HepG2 (cell line): ENCODE data around the gene TEDC1. TPM values are rescaled to one million over a fixed set of nuclear protein-coding genes. Genes with fewer than 3 reads are reported as not detected.
A peak's percentile ranks its signal among the peaks of the same experiment; 100 is the strongest.

Source experiments
- ATAC-seq: fragments of 200-7000 bp; cut with Tn5 transposase; 3 replicates; pipeline ENCODE4 v1.9.1; 2020; ENCODE audit warnings: mild to moderate bottlenecking, moderate library complexity
- BruUV-seq: library from RNA; stranded (reverse); fragments of 400-500 nt; replicated peaks from 2 replicates; lab custom pipeline; 2021; lab: Mats Ljungman, UMichigan
- CTCF ChIA-PET: fragments of 300-600 bp; formaldehyde crosslinking; extraction: SDS; loops from one replicate; lab custom pipeline; 2021; ENCODE audit warnings: low total read pairs, inconsistent platforms, low intra/inter-chr PET ratio; lab: Yijun Ruan, JAX
- POLR2A ChIA-PET: fragments of 350-600 bp; sonication (Branson Sonifier 250); formaldehyde crosslinking; loops from one replicate; lab custom pipeline; 2020; ENCODE audit warnings: antibody characterized with exemption, inconsistent platforms; lab: Yijun Ruan, JAX
- DNase-seq: peaks from one replicate; pipeline ENCODE4 v3.0.0-alpha.2; 2015; ENCODE audit warnings: low spot score
- FAIRE-seq: peaks from 3 replicates; lab custom pipeline; 2011; peaks lifted over from hg19 to GRCh38; lab: Jason Lieb, UNC
- H2AFZ ChIP-seq: one replicate; pipeline ENCODE4 v1.6.1; 2011; ENCODE audit warnings: low read length, inconsistent platforms
- H3K27ac ChIP-seq: fragments of 300-600 bp; 3 replicates; pipeline ENCODE4 v1.8.0; 2011; ENCODE audit warnings: mixed run types, mild to moderate bottlenecking, mixed read lengths, low read length, inconsistent platforms; ENCODE audit not compliant: insufficient read depth; ENCODE audit errors: extremely low read length
- H3K27me3 ChIP-seq, 2 experiments: fragments of 200-600 bp in 1 of 2; 2 replicates in 1 of 2; 3 replicates in 1 of 2; pipeline versions ENCODE4 v1.6.0 to v1.8.0; 2011; ENCODE audit warnings: low read length in 2 of 2, mild to moderate bottlenecking in 2 of 2, moderate library complexity in 2 of 2, inconsistent platforms in 1 of 2; ENCODE audit not compliant: insufficient read depth in 2 of 2, control insufficient read depth in 1 of 2
- H3K36me3 ChIP-seq, 2 experiments: fragments of 200-600 bp in 1 of 2; replicated peaks in 1 of 2; 2 replicates in 1 of 2; 3 replicates in 1 of 2; pipeline versions ENCODE4 v1.5.1 to v1.8.0; 2011; ENCODE audit warnings: low read length in 2 of 2, inconsistent platforms in 1 of 2; ENCODE audit not compliant: insufficient read depth in 2 of 2, control insufficient read depth in 1 of 2
- H3K4me1 ChIP-seq: 2 replicates; pipeline ENCODE4 v1.5.1; 2012; ENCODE audit warnings: low read length, inconsistent platforms; ENCODE audit not compliant: insufficient read depth
- H3K4me2 ChIP-seq: 2 replicates; pipeline ENCODE4 v1.6.0; 2011; ENCODE audit warnings: low read depth, low read length, inconsistent platforms
- H3K4me3 ChIP-seq, 3 experiments: fragments of 200-600 bp in 1 of 3; sonication (generic), shearing (Covaris generic) in 1 of 3; replicated peaks in 1 of 3; 2 replicates each; pipeline ENCODE4 v1.5.1; 2011 to 2016; ENCODE audit warnings: low read length in 3 of 3, inconsistent platforms in 2 of 3, low read depth in 2 of 3, mild to moderate bottlenecking in 2 of 3, control low read depth in 1 of 3, mixed read lengths in 1 of 3; ENCODE audit not compliant: insufficient read depth in 1 of 3
- H3K79me2 ChIP-seq: one replicate; pipeline ENCODE4 v1.6.1; 2011; ENCODE audit warnings: low read length, inconsistent platforms; ENCODE audit not compliant: insufficient read depth
- H3K9ac ChIP-seq: 2 replicates; pipeline ENCODE4 v1.6.0; 2011; ENCODE audit warnings: mild to moderate bottlenecking, low read depth, low read length, inconsistent platforms; ENCODE audit not compliant: insufficient read depth
- H3K9me3 ChIP-seq: 2 replicates; pipeline ENCODE4 v1.5.1; 2012; ENCODE audit warnings: mild to moderate bottlenecking, low read length
- H4K20me1 ChIP-seq: 2 replicates; pipeline ENCODE4 v1.6.0; 2011; ENCODE audit warnings: inconsistent platforms, mild to moderate bottlenecking, low read length, moderate library complexity; ENCODE audit not compliant: insufficient read depth
- BRF2 ChIP-seq: sonication (generic); formaldehyde crosslinking; IDR thresholded peaks from 2 replicates; pipeline ENCODE4 v1.8.1; 2022; ENCODE audit warnings: mild to moderate bottlenecking, missing genetic modification reagents
- MBD4 ChIP-seq: IDR thresholded peaks from 2 replicates; pipeline ENCODE4 v1.6.1; 2012; ENCODE audit warnings: low read length, inconsistent platforms, borderline replicate concordance
- NAIF1 ChIP-seq: sonication (generic); formaldehyde crosslinking; IDR thresholded peaks from 2 replicates; pipeline ENCODE4 v1.5.0; 2020; ENCODE audit warnings: mild to moderate bottlenecking, missing genetic modification reagents, borderline replicate concordance
- PATZ1 ChIP-seq: sonication (generic); formaldehyde crosslinking; IDR thresholded peaks from 2 replicates; pipeline ENCODE4 v1.4.0; 2020; ENCODE audit warnings: missing genetic modification reagents
- RAD51 ChIP-seq: fragments of 450-650 bp; IDR thresholded peaks from 2 replicates; pipeline ENCODE4 v1.6.1; 2016; ENCODE audit warnings: borderline replicate concordance
- RFX1 ChIP-seq: fragments of 450-650 bp; IDR thresholded peaks from 2 replicates; pipeline ENCODE4 v1.6.1; 2017
- SIN3A ChIP-seq: IDR thresholded peaks from 2 replicates; pipeline ENCODE4 v1.6.1; 2011; ENCODE audit warnings: low read depth, mild to moderate bottlenecking, control low read depth, low read length, borderline replicate concordance
- SKI ChIP-seq: fragments of 450-650 bp; IDR thresholded peaks from one replicate; pipeline ENCODE4 v1.6.1; 2018; ENCODE audit warnings: mild to moderate bottlenecking; ENCODE audit not compliant: partially characterized antibody
- ZNF256 ChIP-seq: sonication (generic); formaldehyde crosslinking; conservative IDR thresholded peaks from 2 replicates; pipeline ENCODE4 v1.4.0; 2020; ENCODE audit warnings: missing genetic modification reagents
- ZNF468 ChIP-seq: sonication (generic); formaldehyde crosslinking; IDR thresholded peaks from 2 replicates; pipeline ENCODE4 v1.8.0; 2022; ENCODE audit warnings: mild to moderate bottlenecking, moderate library complexity, missing genetic modification reagents
- WGBS: methylation state at CpG from one replicate; pipeline ENCODE4 v1.1.6; 2017; ENCODE audit warnings: low lambda C conversion rate; 5-methylcytosine and 5-hydroxymethylcytosine counted together
- in situ Hi-C: cut with HindIII; loops from 2 replicates; pipeline ENCODE4 v1.10.0; 2017; ENCODE audit warnings: low pct_unique_long_range_greater_than_20kb; ENCODE audit not compliant: extremely low pct_ligation_motif_present
- intact Hi-C: fragments of 100-400 bp; cut with micrococcal nuclease; formaldehyde crosslinking; loops from one replicate; pipeline ENCODE4 v1.10.0; 2022; ENCODE audit not compliant: unreplicated experiment
- polyA plus RNA-seq, 8 experiments: library from polyadenylated mRNA; depleted of rRNA in 3 of 8; stranded (reverse) in 7 of 8; unstranded in 1 of 8; fragments of >200 nt; fragmentation: Illumina TruSeq in 4 of 8; extraction: Trizol in 4 of 8; gene quantifications; 2 replicates each; pipeline versions ENCODE4 v1.2.1 to v1.2.3, GENCODE V29; 2011 to 2016; ENCODE audit warnings: low read depth in 4 of 8, missing spikeins in 1 of 8, mixed read lengths in 1 of 8; ENCODE audit not compliant: insufficient read depth in 1 of 8
- total RNA-seq, 5 experiments: library from RNA; depleted of rRNA; stranded (reverse); fragments of >200 nt; fragmentation: Illumina TruSeq; extraction: Trizol; gene quantifications; 2 replicates each; pipeline ENCODE4 v1.2.3, GENCODE V29; 2016; ENCODE audit warnings: low read depth in 1 of 5

Gene TEDC1
- total and polyA plus RNA-seq, 2 of the 13 experiments (the other 11 are each of a cell fraction or from before 2014, with no cell fraction given): 5.7 to 27.4 TPM

GRCh38 chr14:105473033-105473676 is 17.9 kb upstream of the TEDC1 start:
- H3K4me2 ChIP-seq: peak overlapping the region; percentile 74
- peaks cover 33% of the 10 kb centered on the region for H3K4me1 ChIP-seq
- TF ChIP-seq ZNF468 (CRISPR knock-in tag): no peak
- no TSS peak for BruUV-seq
- in situ Hi-C loops: no loop called here
- H3K27me3 ChIP-seq: peaks cover 0 to 4% of the 10 kb centered on the region in 2 experiments; a peak in 2 of 5 replicates
- intact Hi-C loops: no loop called here
- WGBS: 0% methylated on average over 3 of the region's 7 CpGs
- 0 out of 2 replicates have a peak overlapping the region, but pooled peaks have one; percentile 63 for H3K9ac ChIP-seq
- DNase-seq (no peak), FAIRE-seq (no peak), ATAC-seq (no peak)
- H3K4me3 ChIP-seq: peak overlapping the region in 1 of 3 experiments; percentile 83; a peak in 1 of 6 replicates
- POLR2A ChIA-PET: no interaction called here
- H2AFZ ChIP-seq: no peak overlapping the region
- peaks cover 0 to 1% of the 10 kb centered on the region in 2 experiments; a peak in 1 of 5 replicates for H3K36me3 ChIP-seq
- H3K79me2 ChIP-seq: no peaks in the 10 kb centered on the region
- CTCF ChIA-PET: no interaction called here
- 0 out of 2 replicates have a peak, but pooled peaks cover 2% of the 10 kb centered on the region for H4K20me1 ChIP-seq
- H3K9me3 ChIP-seq: no peaks in the 10 kb centered on the region
- H3K27ac ChIP-seq: no peak overlapping the region

- H3K79me2 ChIP-seq: no peaks in the 10 kb centered on the region
- peak; percentile 2 for ATAC-seq
- in situ Hi-C loops: no loop called here
- ChIA-PET CTCF (no interaction called here), POLR2A (no interaction called here)
- intact Hi-C loops: loop anchor here (2.0 kb wide), 1 partner anchor 15 kb away; no protein-coding TSS in a partner anchor
- H2AFZ ChIP-seq: no peak overlapping the region
- H4K20me1 ChIP-seq: 0 out of 2 replicates have a peak, but pooled peaks cover 2% of the 10 kb centered on the region
- peak; percentile 77 for DNase-seq
- no peaks in the 10 kb centered on the region for H3K36me3 ChIP-seq
- H3K9ac ChIP-seq: peak overlapping the region; percentile 64
- H3K9me3 ChIP-seq: no peaks in the 10 kb centered on the region
- BruUV-seq: no TSS peak
- WGBS: 0% methylated on average over 15 of the region's 60 CpGs
- peaks cover 0 to 4% of the 10 kb centered on the region in 2 experiments; a peak in 2 of 5 replicates for H3K27me3 ChIP-seq
- peaks cover 33% of the 10 kb centered on the region for H3K4me1 ChIP-seq
- no peak for FAIRE-seq
- H3K4me2 ChIP-seq: peak overlapping the region; percentile 74
- peak overlapping the region; percentile 46 to 83 (median 54); a peak in 4 of 6 replicates for H3K4me3 ChIP-seq
- no peak overlapping the region for H3K27ac ChIP-seq
- TF ChIP-seq BRF2 (CRISPR knock-in tag) (no peak), RAD51 (no peak), PATZ1 (no peak), SIN3A (peak; percentile 37; the same call in 1 of the 2 replicates), MBD4 (no peak), NAIF1 (CRISPR knock-in tag) (no peak), ZNF256 (CRISPR knock-in tag) (no peak), RFX1 (peak; percentile 83), SKI (peak; percentile 52)
Measured at GRCh38 chr14:105473677-105474482, 17.2 kb upstream of the TEDC1 start.
